Vagina (tissue), 2 donors: ENCODE results near the gene PCNX2. TPM values are rescaled to one million over a fixed set of nuclear protein-coding genes. Genes with fewer than 3 reads are reported as not detected.

ENCODE experiments used
- DNase-seq, 2 donors: peaks; one replicate each; pipeline ENCODE4 v3.0.0-alpha.2; 2017; ENCODE audit errors: extremely low spot score in 2 of 2
- H3K27ac ChIP-seq: fragments of 200-600 bp; sonication (generic); one replicate; pipeline ENCODE4 v1.5.1; 2019
- H3K27me3 ChIP-seq: fragments of 200-600 bp; sonication (generic); one replicate; pipeline ENCODE4 v1.5.1; 2019
- H3K36me3 ChIP-seq, 2 donors: fragments of 200-600 bp; sonication (generic); one replicate each; pipeline ENCODE4 v1.5.1; 2017 to 2019
- H3K4me1 ChIP-seq: fragments of 200-600 bp; sonication (generic); one replicate; pipeline ENCODE4 v1.5.1; 2019
- H3K4me3 ChIP-seq, 2 donors: fragments of 200-600 bp; sonication (generic); 1 replicate in 1 of 2; 2 replicates in 1 of 2; pipeline ENCODE4 v1.5.1; 2016 to 2019
- H3K9me3 ChIP-seq: fragments of 200-600 bp; sonication (generic); one replicate; pipeline ENCODE4 v1.5.1; 2019
- POLR2A ChIP-seq, 2 donors: fragments of 450-650 bp; IDR thresholded peaks; one replicate each; pipeline ENCODE4 v1.6.1; 2017; ENCODE audit warnings: antibody characterized with exemption in 2 of 2, mild to moderate bottlenecking in 2 of 2, moderate library complexity in 2 of 2
- POLR2AphosphoS5 ChIP-seq, 2 donors: sonication (generic); formaldehyde crosslinking; IDR thresholded peaks; one replicate each; pipeline ENCODE4 v1.9.0; 2017; ENCODE audit warnings: antibody characterized with exemption in 2 of 2, mild to moderate bottlenecking in 2 of 2, low read depth in 1 of 2; ENCODE audit not compliant: insufficient read depth in 1 of 2
- intact Hi-C: fragments of 100-400 bp; cut with DNase I; formaldehyde crosslinking; loops from one replicate; pipeline ENCODE4 v1.15.1; 2023
- total RNA-seq: library from RNA; depleted of rRNA; stranded (reverse); fragments of >200 nt; gene quantifications from one replicate; pipeline ENCODE4 v1.2.3, GENCODE V29; 2016
- TF ChIP-seq, protein P1 (sequence below), 3 experiments: fragments of 450-650 bp in 2 of 3; fragments of 200-600 bp in 1 of 3; sonication (generic) in 1 of 3; IDR thresholded peaks; one replicate each; pipeline ENCODE4 v1.5.1; 2017 to 2019; ENCODE audit warnings: antibody characterized with exemption in 3 of 3, mild to moderate bottlenecking in 2 of 3, moderate library complexity in 2 of 3

The PCNX2 gene
- total RNA-seq, 1 donor from 2014 or later, result 29.2 TPM

GRCh38 chr1:233338102-233338501 is 42.6 kb upstream of the PCNX2 start:
- H3K4me3 ChIP-seq, result no peak overlapping the region
- TF ChIP-seq POLR2AphosphoS5 (IDR thresholded peaks at IDR 0.05; ENCODE audit: insufficient read depth in 1 of 2, low read depth in 1 of 2), result no peak
- TF ChIP-seq, protein P1, sequence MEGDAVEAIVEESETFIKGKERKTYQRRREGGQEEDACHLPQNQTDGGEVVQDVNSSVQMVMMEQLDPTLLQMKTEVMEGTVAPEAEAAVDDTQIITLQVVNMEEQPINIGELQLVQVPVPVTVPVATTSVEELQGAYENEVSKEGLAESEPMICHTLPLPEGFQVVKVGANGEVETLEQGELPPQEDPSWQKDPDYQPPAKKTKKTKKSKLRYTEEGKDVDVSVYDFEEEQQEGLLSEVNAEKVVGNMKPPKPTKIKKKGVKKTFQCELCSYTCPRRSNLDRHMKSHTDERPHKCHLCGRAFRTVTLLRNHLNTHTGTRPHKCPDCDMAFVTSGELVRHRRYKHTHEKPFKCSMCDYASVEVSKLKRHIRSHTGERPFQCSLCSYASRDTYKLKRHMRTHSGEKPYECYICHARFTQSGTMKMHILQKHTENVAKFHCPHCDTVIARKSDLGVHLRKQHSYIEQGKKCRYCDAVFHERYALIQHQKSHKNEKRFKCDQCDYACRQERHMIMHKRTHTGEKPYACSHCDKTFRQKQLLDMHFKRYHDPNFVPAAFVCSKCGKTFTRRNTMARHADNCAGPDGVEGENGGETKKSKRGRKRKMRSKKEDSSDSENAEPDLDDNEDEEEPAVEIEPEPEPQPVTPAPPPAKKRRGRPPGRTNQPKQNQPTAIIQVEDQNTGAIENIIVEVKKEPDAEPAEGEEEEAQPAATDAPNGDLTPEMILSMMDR (IDR thresholded peaks at IDR 0.05), result no peak
- no peak for TF ChIP-seq POLR2A (IDR thresholded peaks at IDR 0.05)
- no peak overlapping the region for H3K27ac ChIP-seq

GRCh38 chr1:233337505-233337904 is 42.0 kb upstream of the PCNX2 start:
- Histone ChIP-seq H3K36me3 (no peaks in the 10 kb centered on the region), H3K27me3 (no peaks in the 10 kb centered on the region), H3K27ac (no peak overlapping the region)

More at GRCh38 chr1:233338102-233338501, 42.6 kb upstream of the PCNX2 start:
- no peak for DNase-seq
- Histone ChIP-seq H3K27me3 (no peaks in the 10 kb centered on the region), H3K9me3 (no peaks in the 10 kb centered on the region), H3K36me3 (no peaks in the 10 kb centered on the region), H3K4me1 (no peaks in the 10 kb centered on the region)
- intact Hi-C loops, result no loop called here

DNA sequence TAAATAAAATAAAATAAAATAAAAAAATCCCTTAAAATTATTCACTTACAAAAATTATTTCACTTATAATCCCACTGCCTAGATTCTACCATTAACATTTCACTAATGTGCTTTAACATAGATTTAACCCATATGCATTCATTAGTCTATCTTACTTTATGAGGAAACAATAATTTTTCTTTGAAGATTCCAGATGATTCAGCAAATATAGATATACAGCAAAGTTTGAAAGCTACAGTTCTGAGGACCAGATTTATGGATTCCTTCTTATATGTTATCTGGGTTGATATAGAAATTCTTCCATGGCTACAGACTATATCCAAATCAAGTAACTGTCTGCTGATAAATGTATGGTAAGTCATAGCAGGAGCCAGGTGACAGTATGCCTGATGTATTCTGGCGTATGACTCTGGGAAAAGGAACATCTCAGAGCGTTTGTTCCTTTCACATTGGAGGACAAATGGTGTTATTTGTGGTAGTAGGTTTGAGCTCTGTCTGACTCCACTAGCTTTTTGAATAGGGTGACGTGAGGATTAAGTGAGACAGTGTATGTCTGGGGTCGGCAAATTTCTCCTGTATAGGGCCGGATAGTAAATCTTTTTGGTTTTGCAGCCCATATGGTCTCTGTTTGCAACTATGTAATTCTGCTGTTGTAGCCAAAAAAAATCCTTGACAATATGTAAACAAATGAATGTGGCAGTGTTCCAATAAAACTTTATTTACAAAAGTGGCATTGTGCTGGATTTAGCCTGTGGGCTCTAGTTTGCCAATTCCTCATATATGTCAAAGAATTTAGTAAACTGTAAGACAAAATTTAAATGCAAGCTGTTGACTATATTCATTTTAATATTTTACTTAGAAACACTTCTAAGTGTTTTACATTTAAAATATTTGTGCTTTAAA is 41.3 kb upstream of the PCNX2 start:
- Histone ChIP-seq H3K9me3 (no peaks in the 10 kb centered on the region), H3K27me3 (no peaks in the 10 kb centered on the region), H3K4me1 (no peaks in the 10 kb centered on the region), H3K4me3 (no peak overlapping the region), H3K27ac (no peak overlapping the region), H3K36me3 (no peaks in the 10 kb centered on the region)
- DNase-seq, result no peak
- TF ChIP-seq POLR2AphosphoS5 (IDR thresholded peaks at IDR 0.05; ENCODE audit: insufficient read depth in 1 of 2, low read depth in 1 of 2) (no peak), POLR2A (IDR thresholded peaks at IDR 0.05) (no peak)
- TF ChIP-seq, protein P1 (IDR thresholded peaks at IDR 0.05), result no peak
- intact Hi-C loops, result no loop called here

More at GRCh38 chr1:233337505-233337904, 42.0 kb upstream of the PCNX2 start:
- no peak for DNase-seq
- no peaks in the 10 kb centered on the region for H3K4me1 ChIP-seq
- TF ChIP-seq, protein P1 (IDR thresholded peaks at IDR 0.05), result no peak
- TF ChIP-seq POLR2A (IDR thresholded peaks at IDR 0.05) (no peak), POLR2AphosphoS5 (IDR thresholded peaks at IDR 0.05; ENCODE audit: insufficient read depth in 1 of 2, low read depth in 1 of 2) (no peak)
- no peak overlapping the region for H3K4me3 ChIP-seq
- H3K9me3 ChIP-seq, result no peaks in the 10 kb centered on the region
- intact Hi-C loops, result no loop called here

GRCh38 chr1:233334092-233334491 is 38.6 kb upstream of the PCNX2 start:
- DNase-seq, result no peak
- TF ChIP-seq POLR2AphosphoS5 (IDR thresholded peaks at IDR 0.05; ENCODE audit: insufficient read depth in 1 of 2, low read depth in 1 of 2), result no peak
- TF ChIP-seq, protein P1 (IDR thresholded peaks at IDR 0.05), result no peak
- no peak for TF ChIP-seq POLR2A (IDR thresholded peaks at IDR 0.05)
- Histone ChIP-seq H3K36me3 (no peaks in the 10 kb centered on the region), H3K27me3 (no peaks in the 10 kb centered on the region), H3K27ac (no peak overlapping the region), H3K4me1 (peaks cover 5% of the 10 kb centered on the region), H3K4me3 (no peak overlapping the region), H3K9me3 (no peaks in the 10 kb centered on the region)
- intact Hi-C loops, result no loop called here

DNA sequence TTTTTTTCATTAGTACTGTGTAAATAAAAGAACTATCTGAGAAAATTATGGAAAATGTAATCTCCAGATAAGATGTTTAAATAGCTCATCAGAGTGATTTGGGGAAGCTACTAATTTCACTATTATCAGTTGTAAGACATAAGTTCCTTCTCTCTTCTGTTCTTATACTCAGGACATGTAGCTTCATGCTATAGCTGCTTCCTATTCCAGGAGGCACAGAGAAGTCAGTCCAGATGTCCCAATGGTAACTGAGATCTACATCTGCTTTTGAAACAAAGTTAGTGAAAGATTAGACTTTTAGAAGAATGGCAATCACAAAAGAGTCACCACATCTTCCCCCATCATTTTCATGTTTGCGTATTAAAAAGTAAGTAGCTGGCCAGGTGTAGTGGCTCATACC is 37.6 kb upstream of the PCNX2 start:
- intact Hi-C loops, result no loop called here
- Histone ChIP-seq H3K4me1 (peaks cover 11% of the 10 kb centered on the region), H3K27me3 (no peaks in the 10 kb centered on the region), H3K36me3 (no peaks in the 10 kb centered on the region), H3K27ac (no peak overlapping the region), H3K4me3 (no peak overlapping the region), H3K9me3 (no peaks in the 10 kb centered on the region)
- no peak for DNase-seq
- TF ChIP-seq POLR2A (IDR thresholded peaks at IDR 0.05) (no peak), POLR2AphosphoS5 (IDR thresholded peaks at IDR 0.05; ENCODE audit: insufficient read depth in 1 of 2, low read depth in 1 of 2) (no peak)
- TF ChIP-seq, protein P1 (IDR thresholded peaks at IDR 0.05), result no peak
